Pericardium fibroblast (primary cell): ENCODE measurements around the gene MCTP2. TPM values are rescaled to one million over a fixed set of nuclear protein-coding genes. Genes with fewer than 3 reads are reported as not detected.

ENCODE experiments used
- total RNA-seq: library from RNA; depleted of rRNA; stranded (reverse); fragments of >200 nt; gene quantifications from 2 replicates; pipeline ENCODE4 v1.2.3, GENCODE V29; 2015

The MCTP2 gene, protein sequence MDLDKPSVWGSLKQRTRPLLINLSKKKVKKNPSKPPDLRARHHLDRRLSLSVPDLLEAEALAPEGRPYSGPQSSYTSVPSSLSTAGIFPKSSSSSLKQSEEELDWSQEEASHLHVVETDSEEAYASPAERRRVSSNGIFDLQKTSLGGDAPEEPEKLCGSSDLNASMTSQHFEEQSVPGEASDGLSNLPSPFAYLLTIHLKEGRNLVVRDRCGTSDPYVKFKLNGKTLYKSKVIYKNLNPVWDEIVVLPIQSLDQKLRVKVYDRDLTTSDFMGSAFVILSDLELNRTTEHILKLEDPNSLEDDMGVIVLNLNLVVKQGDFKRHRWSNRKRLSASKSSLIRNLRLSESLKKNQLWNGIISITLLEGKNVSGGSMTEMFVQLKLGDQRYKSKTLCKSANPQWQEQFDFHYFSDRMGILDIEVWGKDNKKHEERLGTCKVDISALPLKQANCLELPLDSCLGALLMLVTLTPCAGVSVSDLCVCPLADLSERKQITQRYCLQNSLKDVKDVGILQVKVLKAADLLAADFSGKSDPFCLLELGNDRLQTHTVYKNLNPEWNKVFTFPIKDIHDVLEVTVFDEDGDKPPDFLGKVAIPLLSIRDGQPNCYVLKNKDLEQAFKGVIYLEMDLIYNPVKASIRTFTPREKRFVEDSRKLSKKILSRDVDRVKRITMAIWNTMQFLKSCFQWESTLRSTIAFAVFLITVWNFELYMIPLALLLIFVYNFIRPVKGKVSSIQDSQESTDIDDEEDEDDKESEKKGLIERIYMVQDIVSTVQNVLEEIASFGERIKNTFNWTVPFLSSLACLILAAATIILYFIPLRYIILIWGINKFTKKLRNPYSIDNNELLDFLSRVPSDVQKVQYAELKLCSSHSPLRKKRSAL
- total RNA-seq = 1.1 and 3.4 TPM in 2 replicates

DNA sequence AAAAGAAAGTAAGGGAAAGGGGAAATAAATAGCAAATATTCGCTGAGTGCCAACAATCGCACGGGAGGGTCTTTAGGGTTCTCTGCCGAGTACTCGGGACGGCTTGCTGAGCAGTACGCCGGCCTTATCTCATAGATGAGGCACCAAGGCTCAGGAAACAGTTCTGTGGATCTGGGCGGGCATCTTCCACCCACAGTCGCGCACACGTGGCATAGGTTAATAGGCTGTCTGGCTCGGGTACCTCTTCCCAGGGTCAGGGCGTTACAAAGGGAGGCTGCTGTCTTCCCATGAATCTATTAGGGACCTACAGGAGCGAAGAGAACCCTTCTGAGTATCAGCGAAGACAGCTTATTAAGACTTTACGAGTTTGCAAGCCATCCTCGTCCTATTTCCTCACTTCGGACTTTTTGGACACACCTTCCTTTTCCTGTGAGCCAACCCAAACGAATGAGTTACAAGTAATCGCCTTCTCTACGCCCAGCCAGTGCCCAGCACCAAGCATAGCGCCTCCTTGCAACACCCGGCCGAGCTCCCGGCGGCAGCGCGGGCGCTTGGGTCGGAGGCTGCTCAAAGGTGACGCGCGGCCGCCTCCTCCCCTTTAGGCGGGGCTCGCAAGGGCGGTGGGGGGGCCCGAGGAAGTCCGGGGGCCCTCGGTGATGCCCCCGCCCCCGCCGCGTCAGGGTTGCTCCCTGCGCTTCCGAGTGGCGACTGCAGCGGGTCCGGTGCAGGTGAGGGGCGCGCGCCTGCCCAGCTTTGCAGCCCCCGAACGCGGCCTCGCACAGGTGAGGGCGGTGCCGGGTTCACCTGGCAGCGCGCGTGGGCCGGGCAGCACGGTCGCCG lies at the start of gene MCTP2:
TSS of gene MCTP2 (plus strand) at position 679 of the 840 bp plus-strand sequence. CDS start 66,705 bp downstream, outside the sequence.

